ENCODE data around the gene DYNC2I2.
"Not testable (repeated sequence)": the region's sequence is repeated elsewhere in the genome, so short reads cannot be mapped to it uniquely, and the experiment has no call there.

DYNC2I2 gene

GRCh38 chr9:128656416-128657343 lies at the start of gene DYNC2I2:
TSS of gene DYNC2I2 (minus strand) at chr9:128656847. CDS start at chr9:128656726, 121 bp downstream.
- peak; percentile 98 for DNase-seq

GRCh38 chr9:128706045-128706444 lies 49.4 kb upstream of the DYNC2I2 start:
- no peak for DNase-seq

- no peak for DNase-seq
These were observed 48.7 kb upstream of the DYNC2I2 start for GRCh38 chr9:128705051-128705965.

GRCh38 chr9:128704356-128704670 lies 47.7 kb upstream of the DYNC2I2 start:
- DNase-seq = no peak

- peak; percentile 21 for DNase-seq
These were observed 47.1 kb upstream of the DYNC2I2 start for GRCh38 chr9:128703616-128704355.

GRCh38 chr9:128702949-128703615 lies 46.4 kb upstream of the DYNC2I2 start:
- peak; percentile 54 for DNase-seq

GRCh38 chr9:128702445-128702948 lies 45.9 kb upstream of the DYNC2I2 start, which contains the start of gene PKN3:
TSS of gene PKN3 (plus strand) at chr9:128702503. CDS start at chr9:128702916, 413 bp downstream.
- peak; percentile 89 for DNase-seq

GRCh38 chr9:128701227-128701854 lies 44.7 kb upstream of the DYNC2I2 start:
- no peak for DNase-seq

GRCh38 chr9:128699096-128699795 lies 42.6 kb upstream of the DYNC2I2 start:
- not testable (repeated sequence) for DNase-seq

- DNase-seq = no peak
These were observed 40.5 kb upstream of the DYNC2I2 start for GRCh38 chr9:128696923-128697707.

GRCh38 chr9:128694344-128694743 lies 37.7 kb upstream of the DYNC2I2 start:
- DNase-seq = no peak

GRCh38 chr9:128693738-128694137 lies 37.1 kb upstream of the DYNC2I2 start:
- not testable (repeated sequence) for DNase-seq

- DNase-seq = no peak
These were observed 34.0 kb upstream of the DYNC2I2 start for GRCh38 chr9:128690684-128691034.

- peak; percentile 75 for DNase-seq
These were observed 33.4 kb upstream of the DYNC2I2 start for GRCh38 chr9:128689820-128690683.

GRCh38 chr9:128689293-128689774 lies 32.7 kb upstream of the DYNC2I2 start:
- DNase-seq = peak; percentile 70

GRCh38 chr9:128688501-128689292 lies 32.0 kb upstream of the DYNC2I2 start, which contains the start of gene SET:
TSS of gene SET (plus strand) at chr9:128689222. CDS start at chr9:128689583, 361 bp downstream.
- DNase-seq = peak; percentile 97

GRCh38 chr9:128687453-128687852 lies 30.8 kb upstream of the DYNC2I2 start:
- DNase-seq = no peak
